HG03558 (cell line): ENCODE results near the gene ZNF609.
"Not testable (repeated sequence)": the region's sequence is repeated elsewhere in the genome, so short reads cannot be mapped to it uniquely, and the experiment has no call there.

Experiments used
- ATAC-seq: cut with Tn5 transposase; IDR thresholded peaks from one replicate; pipeline ENCODE4 v1.9.1; 2021; ENCODE audit warnings: moderate number of reproducible peaks; ENCODE audit not compliant: unreplicated experiment; ENCODE audit errors: extremely low read depth

ZNF609 gene

GRCh38 chr15:64580696-64581407 lies 120.5 kb downstream of the ZNF609 start:
- ATAC-seq, result no peak

GRCh38 chr15:64581408-64581761 lies 121.0 kb downstream of the ZNF609 start:
- ATAC-seq, result no peak

- ATAC-seq, result no peak
These were observed 121.8 kb downstream of the ZNF609 start for GRCh38 chr15:64582202-64582601.

DNA sequence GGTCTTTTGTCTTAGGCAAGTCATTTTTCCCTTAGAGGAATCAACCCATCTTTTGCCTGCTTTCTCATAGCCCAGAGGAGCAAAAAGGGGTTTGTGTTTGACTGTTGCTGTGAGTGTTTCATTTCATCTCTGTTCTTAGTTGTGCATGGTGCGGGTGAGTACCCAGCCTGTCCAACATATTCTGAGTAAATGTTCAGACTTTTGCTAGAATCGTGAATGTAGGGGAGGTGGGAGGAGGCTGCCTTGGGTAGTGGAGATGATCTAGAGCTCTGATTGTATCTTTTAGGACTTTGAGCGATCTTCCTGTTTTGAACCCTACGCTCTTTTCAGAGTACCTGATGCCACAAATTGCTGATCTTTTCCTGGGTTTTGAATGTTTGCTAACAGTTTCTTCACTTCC lies 123.1 kb downstream of the ZNF609 start:
- ATAC-seq, result no peak

DNA sequence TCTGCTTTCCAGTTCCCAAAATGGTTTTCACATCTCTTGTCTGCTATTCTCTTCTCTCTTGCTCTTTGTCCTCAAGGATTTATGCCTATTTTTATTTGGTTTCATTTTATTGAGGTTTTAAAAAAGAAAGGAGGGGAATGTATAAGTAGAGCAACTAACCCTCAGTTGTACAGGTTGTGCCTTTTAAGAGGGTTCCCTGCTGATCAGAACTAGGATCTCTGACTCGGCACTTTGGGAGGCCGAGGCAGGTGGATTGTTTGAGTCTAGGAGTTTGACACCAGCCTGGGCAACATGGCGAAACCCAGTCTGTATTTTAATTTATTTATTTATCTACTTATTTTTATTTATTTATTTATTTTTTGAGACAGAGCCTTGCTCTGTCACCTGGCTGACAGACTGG lies 123.6 kb downstream of the ZNF609 start:
- no peak for ATAC-seq

- no peak for ATAC-seq
These were observed 126.0 kb downstream of the ZNF609 start for GRCh38 chr15:64586259-64586870.

DNA sequence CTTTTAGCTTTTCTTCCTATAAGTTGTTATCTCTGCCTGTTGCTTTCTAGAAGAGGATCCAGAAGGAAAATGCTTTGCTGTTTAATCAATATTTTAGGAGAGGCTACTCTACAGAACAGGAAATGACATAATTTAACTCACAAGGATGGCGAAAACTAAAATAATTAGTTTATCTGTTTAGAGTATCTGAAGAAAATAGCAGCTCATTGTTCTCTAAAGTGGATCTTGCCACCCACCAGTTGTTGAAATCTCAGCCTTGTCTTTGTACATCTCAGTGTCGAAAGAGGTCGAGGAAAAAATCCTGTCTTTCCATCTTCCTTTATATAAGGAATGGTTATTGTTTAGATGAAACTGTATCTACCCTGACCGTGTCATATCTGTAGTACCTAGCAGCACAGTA lies 126.6 kb downstream of the ZNF609 start:
- no peak for ATAC-seq

DNA sequence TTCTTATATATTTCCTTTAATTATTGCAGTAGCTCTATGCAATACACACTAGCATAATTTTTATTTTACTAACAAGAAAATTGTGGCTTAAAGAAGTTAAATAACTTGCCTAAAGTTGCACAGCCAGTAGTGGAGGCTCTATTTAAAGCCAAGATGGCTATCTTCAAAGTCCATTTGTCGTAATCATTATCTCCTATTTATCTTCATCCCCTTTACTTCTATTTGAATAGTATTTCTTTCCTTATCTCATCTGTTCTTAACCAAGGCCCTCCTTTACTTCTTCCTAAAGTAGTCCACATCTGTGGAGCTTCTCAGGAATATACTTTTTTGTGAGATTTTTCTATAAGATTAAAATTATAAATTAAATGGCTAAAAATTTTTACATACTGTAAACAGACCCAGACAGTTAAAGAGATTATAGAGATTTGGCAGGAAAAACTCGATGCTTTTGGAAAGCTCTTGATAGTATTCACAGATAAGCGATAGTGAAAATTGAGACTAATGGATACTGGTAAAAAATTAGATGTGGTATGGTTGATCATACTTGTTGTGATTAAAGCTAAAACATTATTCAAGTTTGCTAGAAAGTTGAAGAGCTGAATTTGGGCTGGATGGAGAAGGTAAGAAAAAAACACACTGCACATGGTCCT lies 129.2 kb downstream of the ZNF609 start:
- ATAC-seq, result no peak

DNA sequence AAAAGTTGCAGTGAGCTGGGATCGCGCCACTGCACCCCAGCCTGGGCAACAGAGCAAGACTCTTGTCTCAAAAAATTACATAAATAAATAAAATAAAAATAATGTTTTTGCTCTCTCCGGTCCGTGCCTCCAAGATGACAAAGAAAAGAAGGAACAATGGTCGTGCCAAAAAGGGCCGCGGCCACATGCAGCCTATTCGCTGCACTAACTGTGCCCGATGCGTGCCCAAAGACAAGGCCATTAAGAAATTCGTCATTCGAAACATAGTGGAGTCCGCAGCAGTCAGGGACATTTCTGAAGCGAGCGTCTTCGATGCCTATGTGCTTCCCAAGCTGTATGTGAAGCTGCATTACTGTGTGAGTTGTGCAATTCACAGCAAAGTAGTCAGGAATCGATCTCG lies 132.5 kb downstream of the ZNF609 start:
- ATAC-seq, result not testable (repeated sequence)

- ATAC-seq, result no peak
These were observed 136.5 kb downstream of the ZNF609 start for GRCh38 chr15:64596701-64597476.

- ATAC-seq, result no peak
These were observed 137.1 kb downstream of the ZNF609 start for GRCh38 chr15:64597477-64597822.

- ATAC-seq, result no peak
These were observed 138.8 kb downstream of the ZNF609 start for GRCh38 chr15:64599226-64599625.

- no peak for ATAC-seq
These were observed 139.3 kb downstream of the ZNF609 start for GRCh38 chr15:64599716-64600115.

GRCh38 chr15:64600794-64601193 lies 140.4 kb downstream of the ZNF609 start:
- ATAC-seq, result no peak

GRCh38 chr15:64604319-64604718 lies 143.9 kb downstream of the ZNF609 start:
- ATAC-seq, result no peak

GRCh38 chr15:64607416-64607815 lies 147.0 kb downstream of the ZNF609 start:
- not testable (repeated sequence) for ATAC-seq

DNA sequence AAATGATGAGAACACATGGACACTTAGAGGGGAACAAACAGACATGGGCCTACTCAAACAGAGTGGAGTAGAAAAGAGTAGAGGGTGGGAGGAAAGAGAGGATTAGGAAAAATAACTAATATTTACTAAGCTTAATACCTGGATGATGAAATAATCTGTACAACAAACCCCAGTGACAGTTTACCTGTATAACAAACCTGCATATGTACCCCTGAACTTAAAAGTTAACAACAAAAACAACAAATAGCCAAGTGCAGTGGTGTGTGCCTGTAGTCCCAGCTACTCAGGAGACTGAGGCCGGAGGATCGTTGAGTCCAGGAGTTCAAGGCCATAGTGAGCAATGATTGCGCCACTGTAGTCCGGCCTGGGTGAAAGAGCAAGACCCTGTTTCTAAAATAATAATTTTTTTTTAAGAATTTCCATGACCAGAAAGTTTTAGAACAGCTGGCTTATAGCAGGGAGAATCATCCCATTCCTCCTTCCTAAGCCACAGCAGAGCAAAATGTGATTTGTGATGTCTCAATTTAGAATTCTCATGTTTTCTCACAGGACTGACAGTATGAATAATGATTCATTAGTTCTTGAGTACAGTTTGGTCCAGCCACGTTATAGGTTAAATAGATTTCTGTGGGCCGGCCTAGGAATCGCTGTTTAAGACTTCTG lies 150.0 kb downstream of the ZNF609 start:
- ATAC-seq, result no peak

GRCh38 chr15:64611085-64611725 lies 150.8 kb downstream of the ZNF609 start:
- ATAC-seq, result no peak

DNA sequence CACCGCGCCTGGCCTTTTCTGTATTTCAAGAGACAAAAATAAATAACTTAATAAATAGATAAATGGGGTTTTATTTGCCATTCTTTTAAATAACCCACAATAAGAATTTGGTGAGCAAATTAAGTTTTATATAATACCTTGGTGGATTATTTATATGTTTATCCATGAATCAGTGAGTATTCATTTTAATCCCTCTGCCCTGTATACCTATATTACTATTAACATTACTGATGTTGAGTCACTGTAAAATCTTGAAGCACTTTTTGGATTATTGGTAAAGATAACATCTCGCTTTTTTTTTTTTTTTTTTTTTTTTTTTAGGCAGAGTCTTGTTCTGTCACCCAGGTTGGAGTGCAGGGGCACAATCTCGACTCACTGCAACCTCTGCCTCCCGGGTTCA lies 154.1 kb downstream of the ZNF609 start:
- no peak for ATAC-seq

GRCh38 chr15:64617727-64618126 lies 157.3 kb downstream of the ZNF609 start:
- no peak for ATAC-seq
